GM10266 (cell line): Measurements from ENCODE around the gene PPP2R2B.
"Not testable (repeated sequence)": the region's sequence is repeated elsewhere in the genome, so short reads cannot be mapped to it uniquely, and the experiment has no call there.

Experiments
- DNase-seq: peaks from one replicate; pipeline ENCODE4 v3.0.0; 2012; ENCODE audit errors: extremely low spot score
- CTCF ChIP-seq: IDR thresholded peaks from 2 replicates; pipeline ENCODE4 v1.5.1; 2012; ENCODE audit warnings: mild to moderate bottlenecking, low read depth; ENCODE audit not compliant: control insufficient read depth, insufficient read depth; ENCODE audit errors: missing control alignments

Gene PPP2R2B

DNA sequence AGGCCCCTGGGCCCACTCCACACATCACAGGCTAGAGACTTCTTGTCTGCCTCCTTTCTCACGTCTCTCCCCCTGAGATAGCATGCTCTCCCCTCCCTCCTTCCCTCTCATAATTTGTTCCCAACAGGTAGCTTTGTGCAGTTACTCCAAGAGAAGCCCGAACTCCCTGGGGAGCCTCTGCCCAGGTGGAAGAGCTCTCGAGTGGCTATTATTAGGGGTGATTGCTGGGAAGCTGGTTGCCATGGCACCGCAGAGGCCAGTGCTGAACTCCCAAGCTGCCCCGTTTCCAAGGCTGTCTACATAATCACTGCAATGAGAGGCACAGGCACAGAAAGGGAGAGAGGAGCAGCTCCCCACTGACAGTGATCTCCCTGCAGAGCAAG, 257.9 kb downstream of the PPP2R2B start:
- TF ChIP-seq CTCF: no peak
- DNase-seq: no peak

DNA sequence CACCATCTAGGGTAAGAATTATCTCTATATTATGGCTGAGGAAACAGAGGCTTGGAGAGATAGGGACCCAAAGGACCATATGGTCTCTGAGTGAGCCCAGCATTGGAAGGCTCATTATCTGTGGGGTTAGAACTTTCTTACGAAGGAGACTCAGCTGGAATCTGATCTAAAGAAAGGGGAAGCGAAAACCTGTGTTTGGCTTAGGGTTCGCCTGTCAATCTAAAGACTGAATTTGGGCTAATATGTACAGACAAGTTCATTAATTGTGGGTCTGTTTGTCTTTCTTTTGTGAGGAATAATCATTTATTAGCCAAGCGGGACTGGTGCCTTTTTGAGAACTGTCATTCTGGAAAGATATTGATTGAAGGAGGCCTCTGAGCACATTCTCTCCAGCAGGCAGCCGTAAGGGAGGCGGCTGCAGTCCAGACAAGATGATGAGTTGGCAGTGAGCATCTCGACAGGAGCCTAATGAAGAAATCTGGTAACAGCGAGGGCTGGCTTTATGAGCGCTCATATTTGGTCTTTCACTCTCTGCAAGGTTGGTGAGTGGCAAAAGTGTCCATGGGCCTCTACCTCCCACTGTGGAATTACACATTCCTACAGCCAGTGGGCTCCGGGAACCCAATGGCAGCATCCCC, 258.4 kb downstream of the PPP2R2B start:
- TF ChIP-seq CTCF: no peak

GRCh38 chr5:146618434-146618833, 260.1 kb downstream of the PPP2R2B start:
- DNase-seq: no peak
- no peak for TF ChIP-seq CTCF

More for the DNA sequence above, 258.4 kb downstream of the PPP2R2B start:
- DNase-seq: no peak

- not testable (repeated sequence) for DNase-seq
Observed at GRCh38 chr5:146609731-146610130, 268.8 kb downstream of the PPP2R2B start.

DNA sequence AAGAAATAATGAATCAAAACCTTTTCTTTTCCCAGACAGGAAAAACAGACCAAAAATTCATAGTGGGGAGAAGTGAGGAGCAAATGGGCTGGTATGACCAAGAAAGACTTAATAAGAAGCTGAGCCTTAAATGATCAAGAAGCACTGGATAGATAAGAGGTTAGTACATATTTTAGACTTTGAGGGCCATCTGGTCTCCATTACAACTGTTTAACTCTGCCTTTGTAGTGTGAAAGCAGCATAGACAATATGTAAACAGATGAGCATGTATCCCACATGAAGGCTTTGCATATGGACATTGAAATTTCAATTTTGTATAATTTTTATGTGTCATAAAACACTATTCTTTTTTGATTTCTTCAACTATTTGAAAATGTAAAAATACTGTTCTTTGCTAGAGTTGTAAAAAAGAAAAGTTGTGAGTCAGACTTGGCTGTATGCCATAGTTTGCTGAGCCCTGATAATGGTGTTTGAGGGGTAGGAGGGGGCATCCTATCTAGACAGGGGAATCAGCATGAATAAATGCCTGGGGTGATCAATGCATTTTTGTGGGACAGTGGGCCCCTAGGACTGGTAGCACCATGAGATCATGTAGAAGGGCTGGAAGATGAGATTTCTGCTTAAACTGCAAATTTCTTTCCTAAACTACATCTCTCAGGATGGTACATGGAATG, 270.8 kb downstream of the PPP2R2B start:
- TF ChIP-seq CTCF: no peak
- DNase-seq: no peak

DNA sequence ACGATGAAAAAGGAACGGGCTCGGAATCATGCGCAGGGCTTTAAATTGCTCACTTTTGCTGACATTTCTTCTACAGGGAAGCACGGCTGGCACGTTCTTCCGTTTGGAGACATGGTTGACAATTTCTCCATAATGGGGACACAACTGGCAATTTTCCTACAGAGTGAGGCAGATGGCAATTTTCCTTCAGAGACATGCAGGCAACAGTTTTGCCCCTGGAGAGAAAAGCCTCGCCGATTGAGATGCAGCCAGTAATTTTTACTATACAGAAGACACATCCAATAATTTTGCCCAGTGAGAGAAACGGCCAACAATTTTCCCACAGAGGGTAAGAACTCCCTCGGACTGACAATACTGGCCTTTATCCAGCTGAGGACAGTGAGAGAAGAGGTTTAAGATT, 271.7 kb downstream of the PPP2R2B start:
- DNase-seq: no peak
- no peak for TF ChIP-seq CTCF

DNA sequence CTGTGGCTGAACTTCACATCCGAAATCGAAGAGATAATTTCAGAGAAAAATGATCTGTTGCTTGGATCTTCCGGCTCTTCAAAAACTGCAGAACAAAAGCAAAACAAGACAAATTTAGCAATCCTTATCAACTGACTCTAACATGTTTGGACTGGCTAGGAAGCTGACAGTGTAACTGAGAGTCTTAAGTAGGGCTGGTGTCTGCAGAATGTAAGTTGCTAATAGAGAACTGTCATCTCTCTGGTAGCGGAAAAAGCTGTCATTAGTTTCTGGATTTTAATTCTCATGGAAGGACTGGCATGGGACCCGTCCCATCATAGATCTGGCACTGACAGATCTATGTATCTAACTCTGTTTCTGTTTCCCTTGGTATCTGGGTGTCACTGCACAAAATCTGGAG, 278.2 kb downstream of the PPP2R2B start:
- no peak for TF ChIP-seq CTCF
- DNase-seq: no peak

DNA sequence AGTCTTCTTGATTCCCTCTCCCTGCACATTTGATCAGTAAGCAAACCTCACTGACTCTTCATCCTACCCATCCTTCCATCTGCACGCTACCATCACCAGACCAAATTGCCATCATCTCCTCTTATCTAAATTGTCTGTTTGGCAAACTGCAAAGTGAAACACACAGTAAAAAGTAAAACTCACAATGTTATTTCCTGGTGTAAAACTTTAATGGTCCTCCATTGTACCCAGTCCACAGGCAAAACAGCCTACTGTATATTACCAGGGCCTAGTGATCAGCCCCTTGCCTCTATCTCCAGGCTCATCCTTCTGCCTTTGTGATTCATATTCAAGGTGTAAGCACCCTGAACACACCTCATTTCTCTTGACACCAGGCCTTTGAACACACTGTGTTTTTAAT, 279.3 kb downstream of the PPP2R2B start:
- TF ChIP-seq CTCF: no peak
- DNase-seq: no peak
